HCT116 (cell line): ENCODE measurements around the gene HOXA2. TPM values are rescaled to one million over a fixed set of nuclear protein-coding genes. Genes with fewer than 3 reads are reported as not detected.

Experiments
- ATAC-seq: fragments of 200-7000 bp; cut with Tn5 transposase; 2 replicates; pipeline ENCODE4 v1.9.1; 2020; ENCODE audit warnings: mild to moderate bottlenecking, moderate library complexity
- BruUV-seq: library from RNA; stranded (reverse); fragments of 400-500 nt; replicated peaks from 2 replicates; lab custom pipeline; 2021; lab: Mats Ljungman, UMichigan
- CTCF ChIA-PET: fragments of 300-600 bp; sonication (Branson Sonifier 250); formaldehyde crosslinking; loops from one replicate; lab custom pipeline; 2021; ENCODE audit warnings: antibody characterized with exemption; lab: Charles Lee
- POLR2A ChIA-PET: fragments of 300-600, 350-600 bp; sonication (Branson Sonifier 250); formaldehyde crosslinking; loops from one replicate; lab custom pipeline; 2021; ENCODE audit warnings: antibody characterized with exemption; lab: Charles Lee
- RAD21 ChIA-PET, 2 experiments: fragments of 300-600 bp; sonication (Branson Sonifier 250); formaldehyde crosslinking; loops; one replicate each; lab custom pipeline; 2023; ENCODE audit warnings: low total read pairs in 2 of 2; ENCODE audit not compliant: uncharacterized antibody in 2 of 2, unreplicated experiment in 2 of 2, low non-redundant PET in 1 of 2; lab: Charles Lee
- DNase-seq: peaks from one replicate; pipeline ENCODE4 v3.0.0-alpha.2; 2010; ENCODE audit warnings: low read depth, low spot score
- H2AFZ ChIP-seq: fragments of 200-600 bp; shearing (Covaris generic), sonication (generic); 2 replicates; pipeline ENCODE4 v1.6.1; 2017; ENCODE audit warnings: low read depth, mixed run types, mixed read lengths, antibody characterized with exemption, low read length; ENCODE audit not compliant: poor library complexity, severe bottlenecking
- H3K27ac ChIP-seq: 2 replicates; pipeline ENCODE4 v1.5.1; 2012; ENCODE audit warnings: low read depth, low read length
- H3K27me3 ChIP-seq: fragments of 200-600 bp; sonication (generic); 2 replicates; pipeline ENCODE4 v1.6.1; 2016; ENCODE audit warnings: mixed run types, low read length, mixed read lengths; ENCODE audit not compliant: insufficient read depth
- H3K36me3 ChIP-seq, 2 experiments: fragments of 200-500 bp in 1 of 2; fragments of 200-600 bp in 1 of 2; sonication (Bioruptor generic) in 1 of 2; sonication (generic) in 1 of 2; 2 replicates each; pipeline versions ENCODE4 v1.5.1 to v1.6.1; 2014 to 2016; ENCODE audit warnings: low read length in 2 of 2, inconsistent platforms in 1 of 2, mixed read lengths in 1 of 2, mixed run types in 1 of 2; ENCODE audit not compliant: insufficient read depth in 2 of 2, control insufficient read depth in 1 of 2
- H3K4me1 ChIP-seq, 2 experiments: fragments of 200-600 bp in 1 of 2; sonication (generic) in 1 of 2; 2 replicates each; pipeline versions ENCODE4 v1.5.1 to v1.6.1; 2012 to 2017; ENCODE audit warnings: low read length in 2 of 2, inconsistent platforms in 1 of 2, mild to moderate bottlenecking in 1 of 2, mixed read lengths in 1 of 2, mixed run types in 1 of 2, moderate library complexity in 1 of 2; ENCODE audit not compliant: insufficient read depth in 2 of 2, control insufficient read depth in 1 of 2
- H3K4me2 ChIP-seq: fragments of 200-600 bp; sonication (generic); 2 replicates; pipeline ENCODE4 v1.6.1; 2017; ENCODE audit warnings: mixed run types, low read length, mixed read lengths
- H3K4me3 ChIP-seq, 2 experiments: fragments of 200-600 bp in 1 of 2; sonication (generic) in 1 of 2; replicated peaks in 1 of 2; 2 replicates each; pipeline ENCODE4 v1.5.1; 2011 to 2016; ENCODE audit warnings: low read length in 2 of 2, control low read depth in 1 of 2, low read depth in 1 of 2, mild to moderate bottlenecking in 1 of 2, mixed read lengths in 1 of 2, mixed run types in 1 of 2
- H3K79me2 ChIP-seq: fragments of 200-600 bp; sonication (generic); 2 replicates; pipeline ENCODE4 v1.6.1; 2017; ENCODE audit warnings: mild to moderate bottlenecking, mixed run types, low read length, moderate library complexity, mixed read lengths; ENCODE audit not compliant: insufficient read depth
- H3K9ac ChIP-seq: fragments of 200-600 bp; sonication (generic); 2 replicates; pipeline ENCODE4 v1.6.1; 2016; ENCODE audit warnings: low read length, mixed read lengths
- H3K9me2 ChIP-seq: fragments of 200-600 bp; sonication (generic), shearing (Covaris generic); 2 replicates; pipeline ENCODE4 v1.6.1; 2017; ENCODE audit warnings: mixed run types, mild to moderate bottlenecking, moderate library complexity; ENCODE audit not compliant: insufficient read depth
- H3K9me3 ChIP-seq, 2 experiments: fragments of 200-500 bp in 1 of 2; fragments of 200-600 bp in 1 of 2; sonication (Bioruptor generic) in 1 of 2; sonication (generic) in 1 of 2; 2 replicates each; pipeline ENCODE4 v1.6.1; 2014 to 2017; ENCODE audit warnings: low read length in 2 of 2, mixed read lengths in 2 of 2, inconsistent platforms in 1 of 2, low read depth in 1 of 2, mild to moderate bottlenecking in 1 of 2, mixed run types in 1 of 2, moderate library complexity in 1 of 2; ENCODE audit not compliant: control insufficient read depth in 1 of 2, insufficient read depth in 1 of 2
- H4K20me1 ChIP-seq: fragments of 200-600 bp; sonication (generic), shearing (Covaris generic); 2 replicates; pipeline ENCODE4 v1.6.1; 2017; ENCODE audit warnings: mixed run types, mild to moderate bottlenecking, moderate library complexity; ENCODE audit not compliant: insufficient read depth
- CBX3 ChIP-seq: IDR thresholded peaks from 2 replicates; pipeline ENCODE4 v1.6.1; 2012; ENCODE audit warnings: low read depth
- CTCF ChIP-seq, 3 experiments: fragments of 200-600 bp in 1 of 3; sonication (generic) in 1 of 3; IDR thresholded peaks in 2 of 3; conservative IDR thresholded peaks in 1 of 3; 2 replicates each; pipeline ENCODE4 v1.5.1; 2012 to 2017; ENCODE audit warnings: low read depth in 2 of 3, low read length in 2 of 3, antibody characterized with exemption in 1 of 3, borderline replicate concordance in 1 of 3, control low read depth in 1 of 3, mild to moderate bottlenecking in 1 of 3, mixed read lengths in 1 of 3, mixed run types in 1 of 3, moderate library complexity in 1 of 3; ENCODE audit not compliant: insufficient read depth in 1 of 3
- ELF1 ChIP-seq: IDR thresholded peaks from 2 replicates; pipeline ENCODE4 v1.6.1; 2012; ENCODE audit warnings: low read depth, borderline replicate concordance
- EZH2 ChIP-seq: fragments of 200-600 bp; sonication (generic); IDR thresholded peaks from 2 replicates; pipeline ENCODE4 v1.6.1; 2017; ENCODE audit warnings: antibody characterized with exemption, mixed run types
- SP1 ChIP-seq: IDR thresholded peaks from 2 replicates; pipeline ENCODE4 v1.6.1; 2012; ENCODE audit warnings: low read depth
- TCF7L2 ChIP-seq: IDR thresholded peaks from 2 replicates; pipeline ENCODE4 v1.7.0; 2011; ENCODE audit warnings: borderline replicate concordance, inconsistent platforms; ENCODE audit not compliant: insufficient read depth, insufficient read length; ENCODE audit errors: extremely low read depth
- YY1 ChIP-seq: IDR thresholded peaks from 2 replicates; pipeline ENCODE4 v1.6.1; 2011; ENCODE audit warnings: low read length, low read depth, moderate library complexity, mild to moderate bottlenecking; ENCODE audit not compliant: insufficient replicate concordance; ENCODE audit errors: extremely low read depth
- ZNF274 ChIP-seq: fragments of 200-500 bp; sonication (Bioruptor generic); IDR thresholded peaks from 2 replicates; pipeline ENCODE4 v1.6.1; 2014; ENCODE audit warnings: mild to moderate bottlenecking, low read depth, low read length, inconsistent platforms
- intact Hi-C: fragments of 100-400 bp; cut with micrococcal nuclease; formaldehyde crosslinking; loops from 2 replicates; pipeline ENCODE4 v1.10.0; 2022
- total RNA-seq: library from RNA; stranded (reverse); gene quantifications from one replicate; pipeline ENCODE4 v1.2.1, GENCODE V29; 2021; ENCODE audit not compliant: unreplicated experiment
- TF ChIP-seq, protein P1 (sequence below): IDR thresholded peaks from 2 replicates; pipeline ENCODE4 v1.6.1; 2011; ENCODE audit warnings: mild to moderate bottlenecking, low read length, moderate library complexity; ENCODE audit not compliant: insufficient replicate concordance; ENCODE audit errors: extremely low read depth

Gene HOXA2
- total RNA-seq, 1 experiment from 2014 or later, result 0.57 TPM

- Histone ChIP-seq H3K27me3 (no peaks in the 10 kb centered on the region), H3K9me2 (no peaks in the 10 kb centered on the region), H3K4me3 (no peak overlapping the region), H3K27ac (no peak overlapping the region), H3K9ac (no peak overlapping the region), H3K4me1 (no peaks in the 10 kb centered on the region), H3K36me3 (no peaks in the 10 kb centered on the region), H4K20me1 (no peaks in the 10 kb centered on the region), H3K4me2 (no peak overlapping the region), H3K79me2 (peaks cover 6% of the 10 kb centered on the region; the same call in 1 of the 2 replicates), H3K9me3 (no peaks in the 10 kb centered on the region), H2AFZ (no peak overlapping the region)
- ATAC-seq (no peak), DNase-seq (no peak)
- ChIA-PET POLR2A (no interaction called here), CTCF (no interaction called here), RAD21 (no interaction called here)
- no TSS peak for BruUV-seq
- TF ChIP-seq EZH2, result no peak
- intact Hi-C loops, result no loop called here
Measured at GRCh38 chr7:27103489-27104226, 1.2 kb upstream of the HOXA2 start.

GRCh38 chr7:27101957-27102580 is 414 bp downstream of the HOXA2 start:
- Histone ChIP-seq H3K27me3 (no peaks in the 10 kb centered on the region), H3K36me3 (no peaks in the 10 kb centered on the region), H3K79me2 (peaks cover 18% of the 10 kb centered on the region), H3K9me3 (no peaks in the 10 kb centered on the region), H2AFZ (no peak overlapping the region), H3K4me3 (no peak overlapping the region), H3K9ac (no peak overlapping the region), H3K4me2 (no peak overlapping the region), H3K9me2 (no peaks in the 10 kb centered on the region), H4K20me1 (no peaks in the 10 kb centered on the region), H3K27ac (no peak overlapping the region), H3K4me1 (peaks cover 8 to 9% of the 10 kb centered on the region in 2 experiments; a peak in 3 of 4 replicates)
- intact Hi-C loops, result no loop called here
- RAD21 ChIA-PET, result no interaction called here
- CTCF ChIA-PET, result no interaction called here
- POLR2A ChIA-PET, result no interaction called here
- no TSS peak for BruUV-seq
- ATAC-seq (no peak), DNase-seq (no peak)
- TF ChIP-seq CBX3 (no peak), CTCF (IDR thresholded peaks at IDR 0.05 in 2 of 3, conservative IDR thresholded peaks at IDR 0.05 in 1 of 3; ENCODE audit: borderline replicate concordance in 1 of 3, insufficient read depth in 1 of 3, low read depth in 2 of 3, low read length in 2 of 3) (no peak), YY1 (no peak), TCF7L2 (no peak), SP1 (no peak), ZNF274 (no peak), ELF1 (no peak)
- TF ChIP-seq, protein P1, sequence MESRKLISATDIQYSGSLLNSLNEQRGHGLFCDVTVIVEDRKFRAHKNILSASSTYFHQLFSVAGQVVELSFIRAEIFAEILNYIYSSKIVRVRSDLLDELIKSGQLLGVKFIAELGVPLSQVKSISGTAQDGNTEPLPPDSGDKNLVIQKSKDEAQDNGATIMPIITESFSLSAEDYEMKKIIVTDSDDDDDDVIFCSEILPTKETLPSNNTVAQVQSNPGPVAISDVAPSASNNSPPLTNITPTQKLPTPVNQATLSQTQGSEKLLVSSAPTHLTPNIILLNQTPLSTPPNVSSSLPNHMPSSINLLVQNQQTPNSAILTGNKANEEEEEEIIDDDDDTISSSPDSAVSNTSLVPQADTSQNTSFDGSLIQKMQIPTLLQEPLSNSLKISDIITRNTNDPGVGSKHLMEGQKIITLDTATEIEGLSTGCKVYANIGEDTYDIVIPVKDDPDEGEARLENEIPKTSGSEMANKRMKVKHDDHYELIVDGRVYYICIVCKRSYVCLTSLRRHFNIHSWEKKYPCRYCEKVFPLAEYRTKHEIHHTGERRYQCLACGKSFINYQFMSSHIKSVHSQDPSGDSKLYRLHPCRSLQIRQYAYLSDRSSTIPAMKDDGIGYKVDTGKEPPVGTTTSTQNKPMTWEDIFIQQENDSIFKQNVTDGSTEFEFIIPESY, result no peak
